GM21447 (cell line): ENCODE measurements around the gene RTN4IP1.
"Not testable (repeated sequence)": the region's sequence is repeated elsewhere in the genome, so short reads cannot be mapped to it uniquely, and the experiment has no call there.

Source experiments
- ATAC-seq: cut with Tn5 transposase; IDR thresholded peaks from one replicate; pipeline ENCODE4 v1.9.1; 2021; ENCODE audit not compliant: unreplicated experiment

The RTN4IP1 gene

DNA sequence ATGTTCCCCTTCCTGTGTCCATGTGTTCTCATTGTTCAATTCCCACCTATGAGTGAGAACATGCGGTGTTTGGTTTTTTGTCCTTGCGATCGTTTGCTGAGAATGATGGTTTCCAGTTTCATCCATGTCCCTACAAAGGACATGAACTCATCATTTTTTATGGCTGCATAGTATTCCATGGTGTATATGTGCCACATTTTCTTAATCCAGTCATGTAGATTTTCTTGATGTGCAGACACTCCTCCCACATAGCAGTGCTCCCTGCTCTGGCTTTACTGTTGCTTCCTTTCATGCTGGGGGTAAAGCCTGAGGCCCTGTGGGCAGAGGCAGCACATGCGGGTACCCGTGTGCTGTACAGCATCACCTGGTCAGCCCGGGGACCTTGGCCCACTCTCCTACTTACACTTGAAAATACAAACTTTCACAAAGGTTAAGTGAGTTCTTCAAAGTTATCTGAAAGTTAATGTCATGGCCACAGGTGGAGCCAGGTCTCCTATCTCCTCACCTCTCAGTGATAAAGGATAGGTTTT is 80.3 kb downstream of the RTN4IP1 start:
- ATAC-seq = not testable (repeated sequence)

DNA sequence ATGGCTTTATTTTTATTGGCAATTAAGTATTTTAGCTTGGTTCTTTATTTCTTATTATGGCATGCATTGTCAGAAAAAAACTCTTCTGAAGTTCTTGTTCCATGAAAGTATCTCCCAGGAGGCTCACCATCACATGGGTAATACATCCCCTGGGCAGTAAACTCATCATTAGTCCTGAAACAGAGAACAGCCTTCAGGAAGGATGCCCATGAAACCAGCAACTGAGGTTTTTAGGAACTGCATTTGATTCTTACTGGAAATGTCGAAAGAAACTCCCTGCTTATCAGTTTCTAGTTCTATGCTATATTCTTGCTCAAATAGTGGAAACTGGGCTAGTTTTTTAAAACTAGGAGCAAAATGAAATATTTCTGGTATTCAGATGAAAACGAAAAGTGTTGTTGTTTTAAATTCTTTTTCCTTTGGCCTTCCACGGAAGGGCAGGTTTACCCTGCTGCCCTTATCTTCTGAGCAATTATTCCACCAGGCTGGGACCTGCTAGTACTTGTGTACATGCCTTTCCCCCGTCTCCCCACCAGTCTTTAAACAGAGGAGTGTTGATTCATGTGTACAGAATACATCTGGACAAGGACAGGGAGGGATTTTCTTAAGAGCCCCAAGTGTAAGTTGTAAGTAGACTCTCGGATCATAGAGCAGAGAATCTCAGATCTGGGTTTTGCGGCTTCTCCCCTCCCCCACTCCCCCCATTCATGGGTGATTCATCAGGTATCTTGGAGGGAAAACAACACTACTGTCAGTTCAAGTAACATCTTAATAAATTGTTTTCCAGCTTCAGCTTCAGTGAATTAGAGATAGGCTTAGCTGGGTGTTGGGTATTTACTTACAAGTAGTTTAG is 81.5 kb downstream of the RTN4IP1 start:
- ATAC-seq = no peak

DNA sequence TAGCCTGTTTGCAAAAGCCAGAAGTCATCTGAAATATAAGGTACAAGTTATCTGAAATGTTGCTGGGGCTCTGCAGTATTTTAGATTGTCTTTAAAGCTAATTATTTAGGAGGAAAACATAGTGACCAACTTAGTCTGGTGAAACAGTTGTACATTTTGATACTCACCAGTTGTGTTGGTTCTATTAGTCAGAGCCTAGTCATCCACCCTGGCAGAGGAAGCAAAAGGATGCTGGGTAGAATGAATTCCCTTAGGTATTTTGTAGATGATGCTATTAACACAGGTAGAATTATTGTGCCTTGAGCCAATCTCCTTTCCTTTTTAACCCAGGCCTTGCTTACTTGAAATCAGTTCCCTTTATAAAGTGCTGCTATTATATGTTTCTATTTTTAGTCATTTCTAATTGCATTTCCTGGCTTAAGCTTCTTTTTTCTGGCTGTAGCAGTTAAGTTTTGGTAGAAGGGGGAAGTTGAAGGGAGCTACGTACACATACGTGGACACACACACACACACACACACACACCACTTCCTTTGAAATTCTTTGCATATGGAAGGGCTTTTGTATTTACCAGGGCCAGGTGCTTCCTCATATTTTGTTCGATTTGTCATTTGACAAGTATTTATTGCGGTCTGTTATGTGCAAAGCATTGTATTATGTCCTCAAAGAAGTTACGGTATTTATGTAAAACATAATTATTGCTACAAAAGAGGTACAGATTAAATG is 82.4 kb downstream of the RTN4IP1 start:
- no peak for ATAC-seq

DNA sequence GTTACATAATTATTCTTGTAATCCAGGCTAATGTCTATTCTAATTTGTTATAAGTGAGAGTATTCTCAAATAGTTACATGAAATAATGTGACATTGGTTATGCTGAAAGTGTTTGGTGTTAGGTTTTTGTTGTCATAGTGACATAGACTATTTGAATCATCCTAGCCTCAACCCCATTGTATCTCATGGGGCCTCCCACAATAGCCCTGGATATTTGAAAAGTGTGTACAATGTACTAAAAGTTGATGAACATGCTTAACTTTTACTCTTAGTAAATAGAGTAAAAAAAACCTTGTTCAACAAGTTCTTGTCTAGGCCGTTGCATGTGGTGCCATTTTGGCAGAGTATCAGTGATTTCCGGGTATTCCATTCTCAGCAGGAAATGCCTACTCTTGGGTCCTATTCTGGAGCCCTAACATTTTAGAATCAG is 83.0 kb downstream of the RTN4IP1 start:
- ATAC-seq = no peak

DNA sequence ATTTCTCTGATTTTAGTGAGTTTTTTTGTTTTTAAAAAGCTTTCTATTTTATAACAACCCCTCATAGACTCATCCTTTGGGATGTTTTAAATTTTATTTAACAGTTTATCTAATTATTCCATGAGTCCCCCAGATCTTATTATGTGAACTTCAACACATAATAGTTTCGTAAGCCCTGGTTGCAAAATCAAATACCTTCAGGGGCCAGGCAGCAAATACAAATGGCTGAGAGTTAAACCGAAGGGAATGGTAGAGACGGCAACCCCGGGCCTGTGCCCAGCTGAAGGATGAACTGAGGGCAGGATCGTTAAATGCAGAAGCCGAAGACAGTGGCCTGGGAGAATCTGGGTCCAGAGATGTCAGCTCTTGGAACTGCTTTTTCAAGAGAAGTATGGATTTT is 88.4 kb downstream of the RTN4IP1 start:
- ATAC-seq = no peak

DNA sequence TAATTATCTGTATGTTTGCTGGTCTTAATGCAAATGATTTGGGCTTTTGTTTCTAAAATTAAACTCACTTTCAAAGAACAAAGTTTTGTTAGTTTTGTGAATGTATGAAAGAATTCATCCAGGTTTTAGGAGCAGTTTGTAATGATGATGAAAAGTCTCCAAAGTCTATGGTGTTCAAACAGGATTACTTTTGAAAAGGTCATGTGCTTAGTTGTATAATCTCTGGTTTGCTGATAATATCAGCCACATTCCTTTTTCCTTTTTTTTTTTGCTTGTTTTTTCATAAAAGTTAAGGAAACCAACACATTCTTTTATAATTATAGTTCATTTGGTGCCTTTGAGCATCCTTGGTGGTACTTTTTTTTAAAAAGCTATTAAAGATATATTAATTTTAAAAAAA is 88.9 kb downstream of the RTN4IP1 start:
- ATAC-seq = no peak

DNA sequence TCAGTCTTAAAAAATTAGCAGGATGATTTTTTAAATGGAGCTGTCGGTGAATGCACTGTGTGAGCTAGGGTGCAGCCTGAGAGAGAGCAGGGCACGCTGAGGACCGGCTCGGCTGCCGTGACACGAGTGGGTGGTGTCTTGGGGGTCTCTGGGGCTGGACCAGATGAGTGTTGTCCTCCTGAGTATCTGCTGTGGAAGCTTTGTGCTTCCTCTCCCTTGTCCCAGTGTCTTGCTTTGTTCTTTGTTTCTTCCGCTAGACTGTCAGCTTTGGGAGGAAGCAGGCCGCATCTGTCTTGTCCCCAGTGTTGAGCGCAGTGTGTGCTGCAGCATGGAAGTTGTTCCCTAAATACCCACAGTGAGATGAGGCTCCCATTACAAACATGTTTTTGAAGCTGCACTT is 89.4 kb downstream of the RTN4IP1 start:
- no peak for ATAC-seq

DNA sequence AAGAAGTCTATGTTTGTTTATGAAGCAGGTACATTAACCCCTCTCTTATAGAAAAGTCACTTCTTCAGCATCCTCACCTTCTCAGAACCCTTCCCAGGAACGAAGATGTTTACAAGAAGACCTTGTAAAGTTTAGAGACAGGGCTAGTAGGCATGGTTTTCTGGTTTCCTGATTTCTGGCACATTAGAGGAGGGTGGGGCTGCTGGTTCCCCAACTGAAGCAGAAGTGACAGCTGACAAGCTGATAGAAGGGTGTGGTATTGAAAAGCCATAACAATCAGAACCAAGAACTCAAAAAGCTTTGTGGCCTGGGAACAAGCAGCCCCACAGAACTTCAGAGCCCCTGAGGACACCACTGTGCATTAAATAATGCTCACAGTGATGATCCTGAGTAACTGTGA is 91.2 kb downstream of the RTN4IP1 start:
- ATAC-seq = no peak

DNA sequence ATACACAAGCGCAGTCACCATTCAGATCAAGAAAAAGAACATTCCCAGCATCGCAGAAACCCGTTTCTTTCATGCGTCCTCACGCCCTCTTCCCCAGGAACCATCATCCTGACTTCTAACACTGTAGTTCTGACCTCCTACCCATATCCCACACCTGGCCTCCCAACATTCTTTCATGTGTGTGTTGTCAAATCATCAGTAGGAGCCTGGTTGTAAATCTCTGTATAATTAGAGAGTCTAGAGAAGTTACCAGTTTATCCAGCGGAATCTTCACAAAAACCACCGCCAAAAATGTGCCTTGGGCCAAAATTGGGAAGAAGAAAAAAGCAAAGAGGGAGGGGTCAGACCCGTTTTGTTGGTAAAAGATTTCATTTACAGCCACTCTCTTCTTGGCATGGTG is 91.6 kb downstream of the RTN4IP1 start:
- ATAC-seq = no peak

DNA sequence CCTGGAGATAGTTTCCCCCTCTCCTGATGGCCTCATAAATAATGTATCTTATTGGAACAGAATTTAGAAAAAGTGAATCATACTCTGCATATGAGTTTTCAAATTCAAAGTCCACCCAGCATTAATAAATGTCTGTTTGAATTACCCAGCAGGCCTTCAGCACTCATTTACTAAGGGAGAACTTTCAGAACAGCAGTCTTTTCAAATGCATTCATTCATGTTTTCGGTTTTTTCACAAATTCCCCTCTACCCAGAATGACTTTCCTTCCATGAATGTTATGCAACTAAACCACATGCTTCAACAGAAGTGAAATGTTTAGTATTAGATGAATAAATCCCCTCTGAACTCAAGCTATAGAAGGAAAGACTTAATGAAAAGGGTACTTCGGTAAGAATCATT is 92.4 kb downstream of the RTN4IP1 start:
- ATAC-seq = no peak

DNA sequence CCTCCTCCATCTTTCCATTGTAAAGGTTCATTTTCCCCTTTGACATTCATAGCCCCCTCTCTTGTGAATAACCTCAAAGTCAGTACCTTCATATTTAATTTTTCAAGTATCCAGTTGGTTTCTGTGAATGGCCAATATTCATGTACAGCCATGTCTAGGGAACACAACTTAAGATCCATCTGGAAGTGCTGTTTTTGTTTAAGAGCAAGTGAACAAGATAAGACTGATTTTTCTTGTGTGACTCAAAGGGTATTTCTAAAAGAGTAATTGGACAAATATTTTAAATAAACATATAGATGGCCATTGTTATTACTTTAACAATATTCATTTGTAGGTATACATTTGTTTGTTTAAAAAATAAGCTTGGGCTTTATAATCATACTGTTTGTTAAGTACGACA is 92.9 kb downstream of the RTN4IP1 start:
- no peak for ATAC-seq

DNA sequence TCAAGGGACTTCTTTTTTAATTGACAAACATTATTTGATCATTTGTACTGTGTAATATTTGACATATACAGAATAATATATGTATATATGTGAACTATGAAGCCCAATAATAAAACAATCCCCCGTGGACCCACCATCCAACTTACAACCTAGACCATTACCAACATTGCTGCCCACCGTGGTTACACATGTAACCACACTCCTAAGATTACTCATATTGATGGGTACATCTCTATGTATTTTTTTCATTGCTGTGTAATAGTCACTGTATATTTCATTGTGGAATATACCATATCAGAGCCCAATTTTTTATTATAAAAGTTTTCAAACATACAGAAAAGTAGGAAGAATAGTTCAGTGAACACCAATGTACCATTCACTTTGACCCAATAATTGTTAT is 94.3 kb downstream of the RTN4IP1 start:
- no peak for ATAC-seq

DNA sequence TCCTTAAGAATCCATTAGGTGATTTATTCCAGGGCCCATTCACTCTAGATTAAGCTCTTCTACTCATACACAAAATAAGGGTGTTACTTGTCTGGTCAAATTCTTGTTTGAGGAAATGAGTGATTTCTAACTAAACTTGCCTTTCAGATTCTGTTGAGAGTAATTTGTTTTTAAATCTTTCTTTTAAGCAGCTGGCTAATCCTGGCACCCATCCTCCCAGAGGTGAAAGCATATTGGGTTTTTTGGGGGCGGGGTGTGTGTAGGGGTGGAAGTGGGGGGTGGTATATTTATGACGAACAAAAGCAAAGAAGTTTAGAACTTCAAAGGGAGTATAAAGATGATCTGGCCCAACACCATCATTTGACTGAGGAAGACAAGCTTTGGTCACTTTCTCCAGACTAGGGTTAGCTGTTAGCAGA is 94.7 kb downstream of the RTN4IP1 start:
- ATAC-seq = peak; percentile 63

DNA sequence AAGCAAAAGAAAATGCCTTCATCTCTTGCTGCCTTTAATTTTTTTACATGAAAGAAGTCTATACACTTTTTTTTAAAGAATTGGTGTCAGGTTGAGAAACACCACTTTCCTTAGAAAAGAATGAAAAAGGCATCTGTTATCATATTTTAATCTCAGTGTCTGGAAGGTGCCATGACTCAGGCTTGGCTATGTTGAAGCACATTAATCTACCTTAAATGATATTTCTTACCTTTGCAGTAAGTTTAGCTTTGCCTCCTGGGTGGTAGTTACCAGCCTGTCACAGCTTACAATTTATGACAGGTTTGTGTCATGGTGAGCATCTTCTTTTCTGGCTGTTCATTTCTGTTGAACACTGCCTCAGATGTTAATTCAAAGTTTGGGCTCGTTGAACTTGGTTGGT is 95.3 kb downstream of the RTN4IP1 start:
- no peak for ATAC-seq

DNA sequence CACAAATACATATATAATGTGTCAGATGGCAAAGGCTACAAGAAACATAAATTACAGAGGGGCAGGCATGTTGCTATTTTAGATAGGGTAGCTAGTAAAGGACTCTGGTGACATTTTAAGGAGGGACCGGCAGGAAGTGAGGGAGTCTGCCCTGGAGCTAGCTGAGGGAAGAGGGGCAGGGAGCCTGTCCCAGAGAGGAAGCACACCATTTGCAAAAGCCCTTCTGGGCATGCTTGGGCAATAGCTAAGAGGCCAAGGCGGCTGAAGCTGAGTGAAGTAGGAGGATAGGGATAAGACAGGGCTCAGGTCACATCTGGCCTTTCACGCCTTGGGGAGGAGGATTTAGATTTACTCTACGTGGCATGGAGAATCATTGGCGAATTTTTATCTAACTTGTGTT is 96.2 kb downstream of the RTN4IP1 start:
- no peak for ATAC-seq

DNA sequence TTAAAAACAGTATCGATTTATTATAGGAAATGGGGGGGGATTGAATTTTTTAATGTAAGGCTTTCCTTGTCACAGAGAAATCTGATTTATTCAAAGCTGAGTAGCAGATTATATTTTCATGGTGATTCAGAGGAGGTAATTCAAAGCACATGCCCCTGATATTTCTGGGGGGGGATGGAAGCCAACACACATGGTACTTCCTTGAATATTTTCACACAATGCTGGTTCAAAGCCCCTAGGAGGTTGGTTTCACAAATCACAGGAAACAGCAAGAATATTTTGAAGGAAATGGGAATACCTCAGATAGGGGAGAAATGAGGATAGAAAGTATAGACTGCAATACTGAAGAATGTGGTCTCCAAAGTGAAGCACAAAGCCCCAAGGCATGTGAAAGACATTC is 98.8 kb downstream of the RTN4IP1 start:
- ATAC-seq = no peak

DNA sequence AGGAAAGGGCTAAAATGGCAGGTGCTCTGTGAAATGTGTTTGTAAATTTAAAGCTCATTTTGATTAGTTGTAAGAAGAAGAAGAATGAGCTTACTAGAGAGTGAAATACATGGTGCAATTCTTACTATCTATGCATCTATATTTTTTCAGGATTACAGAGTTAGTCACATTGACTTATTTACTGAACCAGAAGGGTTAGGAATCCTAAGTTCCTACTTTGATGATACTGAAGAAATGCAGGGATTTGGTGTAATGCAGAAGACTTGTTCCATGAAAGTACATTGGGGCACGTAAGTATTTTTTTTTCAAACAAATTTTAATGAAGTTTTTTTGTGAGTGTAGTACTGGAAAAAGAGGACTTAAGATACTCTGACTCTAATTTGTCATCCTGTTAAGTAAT is 99.3 kb downstream of the RTN4IP1 start:
- no peak for ATAC-seq

DNA sequence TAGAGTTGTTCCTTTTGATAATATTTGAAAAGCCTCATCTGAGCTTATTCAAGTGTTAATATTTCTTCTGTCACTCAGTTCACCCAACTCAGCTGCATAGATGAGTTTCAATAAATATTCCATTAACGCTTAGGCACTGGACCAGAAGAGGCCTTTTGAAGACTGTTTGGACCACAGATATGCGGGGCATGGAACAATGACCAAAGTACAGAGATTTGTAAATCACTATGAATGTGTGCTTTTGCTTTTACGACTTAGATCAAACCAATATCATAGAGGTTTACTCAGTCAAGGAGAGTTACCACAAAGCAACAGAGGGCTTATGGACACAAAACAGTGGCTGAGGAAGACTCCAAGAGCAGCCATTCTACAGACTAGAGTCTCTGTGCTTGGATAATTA is 99.9 kb downstream of the RTN4IP1 start:
- ATAC-seq = no peak

DNA sequence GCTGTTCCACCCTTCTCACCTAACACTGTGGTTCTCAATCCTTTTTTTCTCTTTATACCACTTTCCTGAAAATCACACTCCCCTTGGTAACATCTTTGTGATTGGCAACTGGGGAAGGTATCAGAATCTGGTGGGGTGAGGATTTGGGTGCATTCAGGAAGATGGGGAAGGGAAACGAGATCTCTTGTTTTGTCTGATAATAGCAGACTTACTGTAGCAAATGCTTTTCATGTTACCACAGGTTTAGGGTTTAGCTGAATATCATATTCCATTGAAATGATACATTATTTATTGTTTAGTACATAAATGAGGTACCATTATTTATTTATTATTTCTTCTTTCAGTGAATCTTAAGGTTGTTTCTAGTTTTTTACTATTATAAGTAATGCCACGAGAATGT is 100.8 kb downstream of the RTN4IP1 start:
- ATAC-seq = no peak

DNA sequence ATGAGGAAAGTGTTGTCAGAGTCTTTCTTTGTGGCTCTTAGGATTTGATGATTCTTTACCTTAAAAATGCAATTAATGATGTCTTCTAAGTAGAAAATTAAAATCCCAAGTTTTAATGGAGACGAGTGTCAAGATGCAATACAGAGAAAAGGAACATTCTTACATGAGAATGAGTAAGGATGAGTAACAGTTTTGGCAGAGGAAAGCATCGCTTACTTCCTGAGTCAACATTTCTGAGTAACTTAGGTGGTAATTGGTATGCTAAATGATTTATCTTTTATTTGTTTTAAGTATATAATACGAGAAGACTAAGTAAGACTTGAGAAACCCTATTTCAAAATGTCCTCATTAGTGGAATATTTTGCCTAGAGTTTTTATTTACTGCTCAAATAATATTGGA is 101.3 kb downstream of the RTN4IP1 start:
- ATAC-seq = no peak

DNA sequence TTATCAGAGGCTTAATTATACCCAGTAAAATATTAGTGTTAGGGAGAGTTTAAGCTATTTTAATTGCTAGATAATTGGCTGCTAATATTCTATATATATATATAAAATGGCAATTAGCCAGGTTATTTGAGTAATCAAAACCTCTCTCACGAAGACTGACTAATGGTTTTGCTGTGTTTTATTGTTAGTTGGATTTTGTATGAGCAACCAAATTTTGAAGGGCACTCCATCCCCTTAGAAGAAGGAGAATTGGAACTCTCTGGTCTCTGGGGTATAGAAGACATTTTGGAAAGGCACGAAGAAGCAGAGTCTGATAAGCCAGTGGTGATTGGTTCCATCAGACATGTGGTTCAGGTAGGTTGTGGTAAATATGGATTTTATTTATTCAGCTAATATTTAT is 102.2 kb downstream of the RTN4IP1 start:
- no peak for ATAC-seq

DNA sequence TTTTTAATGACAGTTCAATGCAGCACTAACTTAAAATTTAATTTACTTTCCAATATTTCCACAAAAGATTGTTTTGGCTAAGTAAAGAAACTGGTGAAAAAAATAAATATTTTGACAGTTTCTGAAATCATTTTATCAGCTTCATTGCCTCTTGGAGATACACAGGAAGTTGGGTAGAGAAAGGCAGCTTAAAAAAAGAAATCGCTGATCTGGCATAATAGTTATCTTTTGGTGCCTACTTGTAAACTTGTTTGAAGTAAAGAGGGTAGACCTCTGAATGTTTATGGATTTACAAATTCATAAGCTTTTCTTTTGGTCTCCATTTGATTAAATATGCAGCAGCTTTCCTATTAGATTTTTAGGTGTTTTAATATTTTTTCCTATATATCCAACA is 103.4 kb downstream of the RTN4IP1 start:
- no peak for ATAC-seq
